ENCODE results near the gene POU2F2. TPM values are rescaled to one million over a fixed set of nuclear protein-coding genes. Genes with fewer than 3 reads are reported as not detected.

POU2F2 gene
- total RNA-seq, 1 experiment from 2014 or later: 0.89 TPM

DNA sequence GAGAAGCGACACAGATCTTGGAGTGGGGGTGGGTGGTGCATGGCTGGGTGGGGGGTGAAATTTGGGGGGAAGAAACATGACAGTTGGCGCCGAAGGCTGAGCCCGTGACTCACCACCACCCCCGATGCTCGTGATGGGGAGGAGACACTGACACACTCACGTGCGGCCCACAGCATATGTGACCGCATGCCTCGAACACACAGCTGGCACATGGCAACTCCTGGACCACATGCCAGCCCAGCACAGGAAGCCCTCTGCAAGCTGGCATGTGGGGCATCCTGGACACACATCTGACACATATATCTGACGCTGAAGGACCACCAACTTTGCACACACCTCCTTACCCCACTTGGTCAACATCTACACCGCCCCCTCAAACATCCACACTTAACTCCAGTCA, 61.0 kb downstream of the POU2F2 start:
- H4K20me1 ChIP-seq (ENCODE audit: insufficient read depth): no peaks in the 10 kb centered on the region
- no peak for DNase-seq (ENCODE audit: low read depth, low spot score)
- ChIA-PET POLR2A (no interaction called here), CTCF (no interaction called here), RAD21 (ENCODE audit: low non-redundant PET in 1 of 2, low total read pairs in 2 of 2, uncharacterized antibody in 2 of 2, unreplicated experiment in 2 of 2) (no interaction called here)
- H3K79me2 ChIP-seq (ENCODE audit: insufficient read depth, low read length): peaks cover 4% of the 10 kb centered on the region; the same call in 1 of the 2 replicates
- H3K27ac ChIP-seq (ENCODE audit: low read depth, low read length): no peak overlapping the region
- H2AFZ ChIP-seq (ENCODE audit: low read depth, low read length, poor library complexity, severe bottlenecking): no peak overlapping the region
- no peaks in the 10 kb centered on the region for H3K36me3 ChIP-seq (ENCODE audit: control insufficient read depth in 1 of 2, insufficient read depth in 2 of 2, low read length in 2 of 2)
- no peak overlapping the region for H3K4me3 ChIP-seq (replicated peaks in 1 of 2; ENCODE audit: low read depth in 1 of 2, low read length in 2 of 2)
- intact Hi-C loops (cut with micrococcal nuclease): loop anchor here (10.0 kb wide), 1 partner anchor 454 kb away; the partner anchor contains the start of gene CEACAM1
- no peak for TF ChIP-seq CTCF (IDR thresholded peaks at IDR 0.05 in 2 of 3, conservative IDR thresholded peaks at IDR 0.05 in 1 of 3; ENCODE audit: borderline replicate concordance in 1 of 3, insufficient read depth in 1 of 3, low read depth in 2 of 3, low read length in 2 of 3)
- TF ChIP-seq ELF1 (IDR thresholded peaks at IDR 0.05; ENCODE audit: borderline replicate concordance, low read depth): no peak
- TF ChIP-seq MAX (IDR thresholded peaks at IDR 0.05): no peak
- TF ChIP-seq FOSL1 (IDR thresholded peaks at IDR 0.05; ENCODE audit: low read depth): no peak
- TF ChIP-seq EGR1 (IDR thresholded peaks at IDR 0.05; ENCODE audit: low read depth): no peak
- TF ChIP-seq SRF (IDR thresholded peaks at IDR 0.05; ENCODE audit: low read depth): no peak
- no peak for TF ChIP-seq POLR2AphosphoS5 (IDR thresholded peaks at IDR 0.05; ENCODE audit: low read depth, low read length)
- no TSS peak for BruUV-seq (replicated peaks)
- no peak overlapping the region for H3K4me2 ChIP-seq (ENCODE audit: low read length)
- no peak for ATAC-seq
- H3K27me3 ChIP-seq (ENCODE audit: insufficient read depth, low read length): peaks cover 19% of the 10 kb centered on the region; the same call in 1 of the 2 replicates
- no peak overlapping the region for H3K9ac ChIP-seq (ENCODE audit: low read length)
- H3K9me3 ChIP-seq (ENCODE audit: control insufficient read depth in 1 of 2, insufficient read depth in 1 of 2, low read depth in 1 of 2, low read length in 2 of 2): no peaks in the 10 kb centered on the region
- H3K9me2 ChIP-seq (ENCODE audit: insufficient read depth): no peaks in the 10 kb centered on the region
- H3K4me1 ChIP-seq (ENCODE audit: control insufficient read depth in 1 of 2, insufficient read depth in 2 of 2, low read length in 2 of 2): peaks cover 5 to 13% of the 10 kb centered on the region in 2 experiments
